H1 (cell line): ENCODE results near the gene ENTR1. TPM values are rescaled to one million over a fixed set of nuclear protein-coding genes. Genes with fewer than 3 reads are reported as not detected.

ENCODE experiments used
- CTCF ChIA-PET: fragments of 300-600 bp; sonication (Branson Sonifier 250); formaldehyde crosslinking; loops from one replicate; lab custom pipeline; 2021; ENCODE audit not compliant: partially characterized antibody; lab: Charles Lee
- POLR2A ChIA-PET: fragments of 300-600 bp; sonication (Branson Sonifier 250); formaldehyde crosslinking; loops from one replicate; lab custom pipeline; 2021; ENCODE audit warnings: inconsistent platforms; ENCODE audit not compliant: partially characterized antibody; lab: Charles Lee
- DNase-seq, 2 experiments: peaks; one replicate each; pipeline versions ENCODE4 v3.0.0 to v3.0.0-alpha.2; 2010 to 2022; ENCODE audit warnings: low spot score in 2 of 2, low read depth in 1 of 2, mixed read lengths in 1 of 2
- FAIRE-seq: peaks from 2 replicates; lab custom pipeline; 2011; peaks lifted over from hg19 to GRCh38; lab: Jason Lieb, UNC
- H2AFZ ChIP-seq: 2 replicates; pipeline ENCODE4 v1.8.1; 2012; ENCODE audit warnings: low read length, inconsistent platforms
- H2AK5ac ChIP-seq: 2 replicates; pipeline ENCODE4 v1.6.1; 2013; ENCODE audit warnings: low read depth, low read length
- H2BK120ac ChIP-seq: replicated peaks from 2 replicates; pipeline ENCODE3; 2013; ENCODE audit warnings: low read depth, low read length, inconsistent platforms
- H2BK12ac ChIP-seq: 2 replicates; pipeline ENCODE4 v1.6.1; 2013; ENCODE audit warnings: low read depth, low read length
- H2BK15ac ChIP-seq: 2 replicates; pipeline ENCODE4 v1.6.1; 2013; ENCODE audit warnings: low read length
- H2BK20ac ChIP-seq: 2 replicates; pipeline ENCODE4 v1.6.1; 2013; ENCODE audit warnings: low read length
- H2BK5ac ChIP-seq: 2 replicates; pipeline ENCODE4 v1.6.1; 2013; ENCODE audit warnings: low read depth, low read length
- H3K14ac ChIP-seq: 2 replicates; pipeline ENCODE4 v1.6.1; 2013; ENCODE audit warnings: inconsistent platforms; ENCODE audit not compliant: insufficient read length
- H3K18ac ChIP-seq: 2 replicates; pipeline ENCODE4 v1.6.1; 2013; ENCODE audit warnings: low read length; ENCODE audit errors: extremely low read depth
- H3K23ac ChIP-seq: 2 replicates; pipeline ENCODE4 v1.6.1; 2013; ENCODE audit warnings: inconsistent platforms; ENCODE audit not compliant: insufficient read length
- H3K23me2 ChIP-seq: 2 replicates; pipeline ENCODE4 v1.6.1; 2013; ENCODE audit warnings: low read depth, low read length
- H3K27ac ChIP-seq: 2 replicates; pipeline ENCODE4 v1.6.1; 2011; ENCODE audit warnings: low read depth, low read length, inconsistent platforms
- H3K27me3 ChIP-seq, 4 experiments: replicated peaks in 1 of 4; 1 replicate in 1 of 4; 2 replicates in 3 of 4; pipeline versions ENCODE4 v1.6.1 to v1.8.1; 2011 to 2013; ENCODE audit warnings: low read length in 3 of 4, mild to moderate bottlenecking in 3 of 4, inconsistent platforms in 2 of 4, mixed read lengths in 2 of 4, moderate library complexity in 1 of 4; ENCODE audit not compliant: control insufficient read depth in 3 of 4, insufficient read depth in 3 of 4; ENCODE audit errors: extremely low read depth in 1 of 4
- H3K36me3 ChIP-seq, 4 experiments: 2 replicates each; pipeline versions ENCODE4 v1.6.1 to v1.8.1; 2011 to 2013; ENCODE audit warnings: mild to moderate bottlenecking in 4 of 4, low read length in 3 of 4, moderate library complexity in 2 of 4, control low read depth in 1 of 4, inconsistent platforms in 1 of 4; ENCODE audit not compliant: insufficient read depth in 4 of 4, control insufficient read depth in 2 of 4
- H3K4ac ChIP-seq: replicated peaks from 2 replicates; pipeline ENCODE3; 2013; ENCODE audit warnings: low read length, low read depth, mixed read lengths, inconsistent platforms; ENCODE audit not compliant: insufficient read length
- H3K4me1 ChIP-seq, 4 experiments: replicated peaks in 1 of 4; 1 replicate in 1 of 4; 2 replicates in 3 of 4; pipeline versions ENCODE4 v1.6.1 to v1.8.1; 2011 to 2013; ENCODE audit warnings: low read length in 3 of 4, inconsistent platforms in 2 of 4, mixed read lengths in 1 of 4; ENCODE audit not compliant: insufficient read depth in 4 of 4, control insufficient read depth in 3 of 4
- H3K4me2 ChIP-seq, 2 experiments: 2 replicates each; pipeline versions ENCODE4 v1.6.1 to v1.8.1; 2011 to 2013; ENCODE audit warnings: low read depth in 2 of 2, low read length in 2 of 2, control low read depth in 1 of 2, inconsistent platforms in 1 of 2, mild to moderate bottlenecking in 1 of 2; ENCODE audit not compliant: insufficient read depth in 1 of 2
- H3K4me3 ChIP-seq, 4 experiments: fragments of 200-600, 300-600 bp in 1 of 4; sonication (generic), shearing (Covaris generic), sonication (Bioruptor Twin) in 1 of 4; 2 replicates each; pipeline versions ENCODE4 v1.5.1 to v1.8.1; 2011 to 2016; ENCODE audit warnings: low read length in 4 of 4, low read depth in 3 of 4, control low read depth in 2 of 4, inconsistent platforms in 2 of 4, mild to moderate bottlenecking in 2 of 4, mixed read lengths in 1 of 4, moderate library complexity in 1 of 4; ENCODE audit not compliant: insufficient read depth in 2 of 4; ENCODE audit errors: extremely low read depth in 1 of 4
- H3K56ac ChIP-seq: replicated peaks from 2 replicates; pipeline ENCODE3; 2013; ENCODE audit warnings: low read depth, mild to moderate bottlenecking, mixed read lengths, low read length, inconsistent platforms; ENCODE audit not compliant: insufficient read length
- H3K79me1 ChIP-seq: 2 replicates; pipeline ENCODE4 v1.6.1; 2013; ENCODE audit warnings: low read depth, low read length, control low read depth
- H3K79me2 ChIP-seq, 2 experiments: 2 replicates each; pipeline versions ENCODE4 v1.6.1 to v1.8.1; 2012 to 2013; ENCODE audit warnings: low read length in 2 of 2, mild to moderate bottlenecking in 2 of 2, inconsistent platforms in 1 of 2; ENCODE audit not compliant: insufficient read depth in 2 of 2, control insufficient read depth in 1 of 2
- H3K9ac ChIP-seq, 4 experiments: replicated peaks in 1 of 4; 1 replicate in 1 of 4; 2 replicates in 3 of 4; pipeline versions ENCODE4 v1.6.1 to v1.8.1; 2011 to 2013; ENCODE audit warnings: low read depth in 3 of 4, low read length in 3 of 4, control low read depth in 2 of 4, mild to moderate bottlenecking in 2 of 4, moderate library complexity in 2 of 4, inconsistent platforms in 1 of 4; ENCODE audit errors: extremely low read depth in 1 of 4
- H3K9me3 ChIP-seq, 2 experiments: 2 replicates each; pipeline versions ENCODE4 v1.6.1 to v1.8.1; 2012 to 2013; ENCODE audit warnings: mild to moderate bottlenecking in 2 of 2, moderate library complexity in 2 of 2, control low read depth in 1 of 2, inconsistent platforms in 1 of 2, low read depth in 1 of 2, low read length in 1 of 2, mixed read lengths in 1 of 2; ENCODE audit not compliant: insufficient read depth in 2 of 2
- H4K20me1 ChIP-seq, 2 experiments: replicated peaks in 1 of 2; 2 replicates each; pipeline versions ENCODE3 to v1.8.1; 2011 to 2013; ENCODE audit warnings: inconsistent platforms in 2 of 2, low read length in 2 of 2, mild to moderate bottlenecking in 1 of 2; ENCODE audit not compliant: insufficient read depth in 2 of 2, control insufficient read depth in 1 of 2
- H4K5ac ChIP-seq: 2 replicates; pipeline ENCODE4 v1.6.1; 2013; ENCODE audit warnings: low read length, low read depth, mixed read lengths, inconsistent platforms; ENCODE audit not compliant: insufficient read length
- H4K8ac ChIP-seq: 2 replicates; pipeline ENCODE4 v1.8.0; 2013; ENCODE audit warnings: mild to moderate bottlenecking, moderate library complexity, low read length, inconsistent platforms; ENCODE audit not compliant: insufficient read depth; ENCODE audit errors: extremely low read depth
- H4K91ac ChIP-seq: replicated peaks from 2 replicates; pipeline ENCODE3; 2013; ENCODE audit warnings: low read length, mixed read lengths, inconsistent platforms; ENCODE audit not compliant: insufficient read length
- RNF2 ChIP-seq: fragments of 200-900, 300-1000 bp; sonication (generic); IDR thresholded peaks from 2 replicates; pipeline ENCODE4 v1.7.1; 2016; ENCODE audit warnings: borderline replicate concordance, low read depth, mild to moderate bottlenecking, antibody characterized with exemption, low read length; ENCODE audit not compliant: poor library complexity, severe bottlenecking; ENCODE audit errors: missing control alignments
- WGBS, 2 experiments: shearing (Covaris generic) in 1 of 2; methylation state at CpG; one replicate each; pipeline versions ENCODE4 v1.1.6 to v1.1.7; 2013 to 2015; ENCODE audit warnings: low lambda C conversion rate in 2 of 2, mixed read lengths in 2 of 2, inconsistent platforms in 1 of 2, low coverage in 1 of 2, missing lambda C conversion rate in 1 of 2; ENCODE audit not compliant: insufficient replicate concordance in 2 of 2, insufficient coverage in 1 of 2, insufficient read length in 1 of 2; ENCODE audit errors: extremely low coverage in 1 of 2, missing lambda C conversion rate in 1 of 2; 5-methylcytosine and 5-hydroxymethylcytosine counted together
- polyA plus RNA-seq, 7 experiments: library from polyadenylated mRNA; depleted of rRNA in 3 of 7; stranded (reverse) in 5 of 7; unstranded in 2 of 7; fragments of >200 nt in 5 of 7; fragments of 200-250 nt in 2 of 7; gene quantifications; 1 replicate in 5 of 7; 2 replicates in 1 of 7; 4 replicates in 1 of 7; pipeline versions ENCODE4 v1.2.1 to v1.2.3, GENCODE V29; 2011 to 2013; ENCODE audit warnings: missing spikeins in 2 of 7, mixed read lengths in 2 of 7
- total RNA-seq: library from RNA; stranded (reverse); fragmentation: NEBNext Ultra II Directional; extraction: Animal tissue kit (Norgen Biotek cat#: 25700); gene quantifications from 2 replicates; pipeline ENCODE4 v1.2.1, GENCODE V29; 2021

Gene ENTR1
- total and polyA plus RNA-seq, 2 of the 8 experiments (the other 6 are each of a cell fraction or from before 2014, with no cell fraction given), result 65.2 to 102 TPM

GRCh38 chr9:136433043-136433715, 22.8 kb upstream of the ENTR1 start:
- peaks cover 13% of the 10 kb centered on the region for H3K79me1 ChIP-seq
- peaks cover 0 to under 1% (median 0%) of the 10 kb centered on the region in 4 experiments; a peak in 1 of 7 replicates for H3K27me3 ChIP-seq
- peaks cover 1% of the 10 kb centered on the region; the same call in 1 of the 2 replicates for H3K23me2 ChIP-seq
- no peak overlapping the region for H4K91ac ChIP-seq
- no peak overlapping the region for H3K9ac ChIP-seq
- H2BK5ac ChIP-seq, result no peak overlapping the region
- no peak overlapping the region for H3K56ac ChIP-seq
- H3K36me3 ChIP-seq, result peaks cover 0 to 11% (median 2%) of the 10 kb centered on the region in 4 experiments; a peak in 2 of 8 replicates
- no peak overlapping the region for H4K5ac ChIP-seq
- peaks cover 0 to 6% (median 2%) of the 10 kb centered on the region in 4 experiments; a peak in 1 of 7 replicates for H3K4me1 ChIP-seq
- H2BK15ac ChIP-seq, result no peak overlapping the region
- CTCF ChIA-PET, result interaction anchor here (0.6 to 2.4 kb wide), 8 partner anchors 31 to 193 kb away, joined by 3 to 7 read pairs (median 4); no protein-coding TSS in a partner anchor
- H2BK120ac ChIP-seq, result no peak overlapping the region
- no peak overlapping the region for H3K4ac ChIP-seq
- TF ChIP-seq RNF2, result no peak
- H3K23ac ChIP-seq, result no peak overlapping the region
- peaks cover 14 to 24% of the 10 kb centered on the region in 2 experiments for H4K20me1 ChIP-seq
- 91% methylated on average over 31 of the region's 36 CpGs; no CpG with 5 or more reads in 1 of the 2 experiments for WGBS, 2 experiments
- no peak overlapping the region for H3K27ac ChIP-seq
- POLR2A ChIA-PET, result interaction anchor here (1.0 to 4.2 kb wide), 8 partner anchors 9 to 88 kb away, joined by 3 to 22 read pairs (median 3); no protein-coding TSS in a partner anchor
- H3K9me3 ChIP-seq, result no peaks in the 10 kb centered on the region
- H2BK20ac ChIP-seq, result no peak overlapping the region
- H4K8ac ChIP-seq, result no peak overlapping the region
- FAIRE-seq (no peak), DNase-seq (no peak)
- H2AK5ac ChIP-seq, result no peak overlapping the region
- H2AFZ ChIP-seq, result no peak overlapping the region
- no peak overlapping the region for H3K4me2 ChIP-seq
- no peak overlapping the region for H3K18ac ChIP-seq
- H3K79me2 ChIP-seq, result peaks cover 0 to 22% of the 10 kb centered on the region in 2 experiments; a peak in 1 of 4 replicates
- no peak overlapping the region for H2BK12ac ChIP-seq
- H3K4me3 ChIP-seq, result no peak overlapping the region
- H3K14ac ChIP-seq, result no peak overlapping the region
